Measurements from ENCODE around the gene WDR37.

The WDR37 gene

DNA sequence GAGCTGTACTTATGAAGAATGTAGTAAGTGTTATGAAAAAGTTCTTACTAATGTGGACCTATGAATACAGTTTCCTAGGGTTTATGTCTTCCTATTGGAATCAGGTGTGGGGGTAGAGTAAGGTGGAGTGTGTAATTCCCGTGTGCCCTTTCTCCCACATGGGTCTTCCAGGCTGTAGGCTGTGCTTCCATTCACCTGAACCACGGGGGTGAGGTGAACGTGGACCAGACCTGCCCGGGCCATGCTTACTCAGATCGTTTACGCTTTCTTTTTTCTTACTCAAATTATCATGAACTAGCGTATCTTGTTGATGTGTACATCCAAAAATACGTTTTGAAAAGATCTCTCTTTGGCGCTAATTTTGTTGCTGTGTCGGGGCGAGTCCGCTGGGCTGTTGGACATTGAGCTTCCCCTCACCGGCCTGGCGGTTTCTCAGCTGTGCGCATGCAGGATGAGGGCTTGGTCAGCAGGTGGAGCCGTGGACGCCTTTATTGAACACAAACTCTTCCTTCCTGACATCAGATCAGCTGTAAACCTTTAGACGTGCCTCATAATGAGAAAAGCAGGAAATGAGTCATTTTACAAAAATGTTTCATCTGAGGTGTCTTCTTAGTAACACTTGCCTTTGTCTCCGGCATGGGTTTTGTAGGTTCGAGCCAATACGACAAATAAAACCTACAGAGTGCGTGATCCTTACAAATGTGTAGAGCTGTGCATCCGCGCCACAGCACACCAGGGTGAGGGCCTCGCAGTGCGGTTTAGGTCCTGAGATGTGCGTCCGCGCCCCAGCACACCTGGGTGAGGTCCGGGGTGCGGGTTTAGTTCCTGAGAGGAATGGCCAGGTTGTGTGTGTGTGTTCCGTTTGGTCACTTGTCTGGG, 53.8 kb downstream of the WDR37 start:
- H3K4me3 ChIP-seq (ENCODE audit: low read length), result no peak overlapping the region
- TF ChIP-seq, protein P1, sequence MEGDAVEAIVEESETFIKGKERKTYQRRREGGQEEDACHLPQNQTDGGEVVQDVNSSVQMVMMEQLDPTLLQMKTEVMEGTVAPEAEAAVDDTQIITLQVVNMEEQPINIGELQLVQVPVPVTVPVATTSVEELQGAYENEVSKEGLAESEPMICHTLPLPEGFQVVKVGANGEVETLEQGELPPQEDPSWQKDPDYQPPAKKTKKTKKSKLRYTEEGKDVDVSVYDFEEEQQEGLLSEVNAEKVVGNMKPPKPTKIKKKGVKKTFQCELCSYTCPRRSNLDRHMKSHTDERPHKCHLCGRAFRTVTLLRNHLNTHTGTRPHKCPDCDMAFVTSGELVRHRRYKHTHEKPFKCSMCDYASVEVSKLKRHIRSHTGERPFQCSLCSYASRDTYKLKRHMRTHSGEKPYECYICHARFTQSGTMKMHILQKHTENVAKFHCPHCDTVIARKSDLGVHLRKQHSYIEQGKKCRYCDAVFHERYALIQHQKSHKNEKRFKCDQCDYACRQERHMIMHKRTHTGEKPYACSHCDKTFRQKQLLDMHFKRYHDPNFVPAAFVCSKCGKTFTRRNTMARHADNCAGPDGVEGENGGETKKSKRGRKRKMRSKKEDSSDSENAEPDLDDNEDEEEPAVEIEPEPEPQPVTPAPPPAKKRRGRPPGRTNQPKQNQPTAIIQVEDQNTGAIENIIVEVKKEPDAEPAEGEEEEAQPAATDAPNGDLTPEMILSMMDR (IDR thresholded peaks at IDR 0.05; ENCODE audit: insufficient read depth, low read depth, low read length, missing control alignments), result peak; percentile 71
- DNase-seq (ENCODE audit: low read depth), result peak; percentile 91

DNA sequence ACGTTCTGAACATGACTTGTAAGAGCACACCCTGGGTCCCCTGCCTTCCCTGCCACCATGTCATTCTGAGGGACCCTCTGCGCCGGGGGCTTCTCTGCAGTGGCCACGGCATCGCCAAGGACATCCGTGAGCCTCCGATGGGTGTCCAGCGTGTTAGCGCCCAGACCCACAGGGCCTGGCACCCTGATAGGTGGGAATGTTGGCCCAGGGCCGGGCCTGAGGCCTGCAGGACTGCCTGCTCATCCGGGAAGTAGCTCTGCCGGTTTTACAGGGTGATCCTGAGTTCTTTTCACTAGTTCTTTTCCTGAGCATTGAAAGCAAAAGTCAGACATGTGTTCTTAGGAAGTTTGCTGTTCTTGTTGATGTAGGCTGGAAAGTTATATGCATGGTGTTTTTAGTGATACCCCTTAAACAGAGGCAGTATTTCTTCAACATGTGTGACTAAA, 54.5 kb downstream of the WDR37 start:
- no peak overlapping the region for H3K4me3 ChIP-seq (ENCODE audit: low read length)
- peak; percentile 48 for DNase-seq (ENCODE audit: low read depth)
- TF ChIP-seq, protein P1 (IDR thresholded peaks at IDR 0.05; ENCODE audit: insufficient read depth, low read depth, low read length, missing control alignments), result no peak

DNA sequence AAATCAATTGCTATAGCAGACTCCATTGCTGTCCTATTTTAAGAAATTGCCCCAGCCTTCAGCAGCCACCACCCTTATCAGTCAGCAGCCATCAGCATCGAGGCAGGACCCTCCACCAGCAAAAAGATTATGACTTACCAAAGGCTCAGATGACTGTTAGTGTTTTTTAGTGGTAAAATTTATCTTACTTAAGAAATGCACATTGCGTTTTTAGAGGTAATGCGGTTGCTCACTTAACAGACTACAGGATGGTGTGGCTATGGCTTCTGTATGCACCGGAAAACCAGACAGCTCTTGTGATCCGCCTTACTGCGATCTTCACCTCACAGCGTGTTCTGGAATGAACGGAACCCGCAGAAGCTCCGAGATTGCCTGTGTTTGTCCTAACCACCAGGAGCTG, 58.1 kb downstream of the WDR37 start:
- no peak for DNase-seq (ENCODE audit: low read depth)
- H3K4me3 ChIP-seq (ENCODE audit: low read length), result no peak overlapping the region
- TF ChIP-seq, protein P1 (IDR thresholded peaks at IDR 0.05; ENCODE audit: insufficient read depth, low read depth, low read length, missing control alignments), result no peak

DNA sequence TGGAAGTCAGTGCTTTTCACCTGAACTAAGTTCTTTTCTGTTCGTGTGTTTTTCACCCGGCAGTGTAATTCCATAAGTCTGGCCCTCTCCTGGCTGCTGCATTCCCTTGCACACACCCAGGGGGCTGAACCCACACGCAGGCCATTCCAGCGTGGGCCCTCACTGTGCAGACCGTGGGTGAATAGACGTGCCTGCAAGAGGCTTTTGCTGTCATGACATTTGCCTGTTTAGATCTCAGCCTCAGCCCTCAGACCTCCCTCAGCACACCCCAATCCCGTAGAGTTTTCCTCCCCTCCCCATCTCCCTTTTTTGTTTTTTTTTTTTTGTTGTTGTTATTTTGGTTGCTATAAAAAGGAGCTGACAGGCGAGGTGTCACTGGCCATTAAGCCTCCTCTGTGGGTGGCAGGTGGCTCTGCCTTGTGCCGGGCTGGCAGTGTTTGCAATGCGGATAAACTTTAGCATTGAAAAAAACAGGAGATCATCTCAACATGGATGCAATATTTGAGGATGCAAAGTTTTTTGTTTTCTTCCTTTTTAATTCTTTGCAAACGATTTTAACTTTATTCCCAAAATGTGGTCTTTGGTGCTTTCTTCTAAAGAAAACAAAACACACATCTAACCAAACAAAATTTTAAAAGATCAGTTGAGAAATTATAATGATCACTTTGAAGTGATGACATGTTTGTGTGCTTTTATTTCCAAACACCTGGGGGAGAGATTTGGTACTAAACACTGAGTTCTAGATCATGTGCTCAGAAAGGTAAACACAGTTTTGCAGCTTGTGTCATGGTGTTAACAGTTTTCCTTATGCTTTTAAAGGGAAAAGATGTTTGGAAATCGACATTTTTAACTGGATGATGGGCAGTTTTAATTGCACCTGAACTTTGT, 58.8 kb downstream of the WDR37 start:
- TF ChIP-seq, protein P1 (IDR thresholded peaks at IDR 0.05; ENCODE audit: insufficient read depth, low read depth, low read length, missing control alignments), result no peak
- no peak for DNase-seq (ENCODE audit: low read depth)
- no peak overlapping the region for H3K4me3 ChIP-seq (ENCODE audit: low read length)

DNA sequence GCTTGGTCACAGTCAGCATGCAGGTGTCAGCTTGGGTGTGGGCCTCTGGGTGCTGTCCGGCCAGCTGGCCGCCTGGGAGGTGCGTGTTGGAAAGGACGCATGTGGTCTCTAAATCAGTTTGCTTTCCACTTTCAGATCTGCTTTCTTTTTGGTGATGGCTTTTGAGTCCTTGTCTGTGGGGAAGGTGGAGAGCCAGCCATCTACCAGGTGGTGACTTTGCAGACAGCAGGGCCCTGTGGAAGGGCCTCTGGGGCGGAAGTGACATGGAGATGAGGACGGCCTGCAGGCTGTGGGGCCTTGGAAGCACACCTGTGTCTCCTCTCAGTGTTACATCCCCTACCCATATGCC, 59.4 kb downstream of the WDR37 start:
- TF ChIP-seq, protein P1 (IDR thresholded peaks at IDR 0.05; ENCODE audit: insufficient read depth, low read depth, low read length, missing control alignments), result no peak
- no peak overlapping the region for H3K4me3 ChIP-seq (ENCODE audit: low read length)
- no peak for DNase-seq (ENCODE audit: low read depth)

DNA sequence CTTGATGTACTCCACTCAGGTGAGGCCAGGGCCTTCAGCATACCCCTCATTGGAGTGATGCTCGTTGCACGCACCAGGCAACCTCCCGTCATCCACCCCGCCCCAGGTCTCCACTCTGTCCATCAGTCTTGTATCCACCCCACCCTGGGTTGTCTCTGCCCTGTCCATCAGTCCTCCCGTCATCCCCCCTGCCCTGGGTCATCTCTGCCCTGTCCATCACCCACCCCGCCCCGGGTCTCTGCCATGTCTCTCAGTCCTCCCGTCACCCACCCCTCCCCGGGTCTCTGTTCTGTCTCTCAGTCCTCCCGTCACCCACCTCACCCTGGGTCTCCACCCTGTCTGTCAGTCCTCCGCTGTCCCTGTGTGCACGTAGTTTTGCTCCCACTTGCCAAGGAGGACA, 59.9 kb downstream of the WDR37 start:
- H3K4me3 ChIP-seq (ENCODE audit: low read length), result no peak overlapping the region
- TF ChIP-seq, protein P1 (IDR thresholded peaks at IDR 0.05; ENCODE audit: insufficient read depth, low read depth, low read length, missing control alignments), result no peak
- no peak for DNase-seq (ENCODE audit: low read depth)
